ENCODE measurements around the gene C3orf20.

Gene C3orf20

DNA sequence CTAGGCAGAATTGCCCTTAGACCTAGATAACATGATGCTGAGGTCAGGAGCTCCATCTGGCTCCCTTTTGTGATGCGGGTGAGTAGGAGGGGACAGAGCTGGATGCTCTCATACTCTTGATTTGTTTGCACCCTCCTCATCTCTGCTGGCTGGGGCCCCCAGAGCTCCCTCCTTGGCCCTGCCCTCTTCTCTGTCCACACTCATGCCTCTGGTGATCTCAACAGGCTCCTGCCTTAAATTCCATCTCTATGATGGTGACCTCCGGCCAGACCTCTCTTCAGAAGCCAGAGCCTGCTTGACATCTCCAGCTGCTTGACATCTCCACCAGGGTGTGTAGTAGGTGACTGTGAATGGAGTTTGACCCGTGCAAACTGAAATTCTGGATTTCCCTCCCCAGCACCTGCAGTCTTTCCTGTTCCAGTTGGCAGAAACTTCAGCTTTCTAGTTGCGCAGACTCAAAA lies 139.5 kb downstream of the C3orf20 start:
- DNase-seq (ENCODE audit: low read depth): no peak

DNA sequence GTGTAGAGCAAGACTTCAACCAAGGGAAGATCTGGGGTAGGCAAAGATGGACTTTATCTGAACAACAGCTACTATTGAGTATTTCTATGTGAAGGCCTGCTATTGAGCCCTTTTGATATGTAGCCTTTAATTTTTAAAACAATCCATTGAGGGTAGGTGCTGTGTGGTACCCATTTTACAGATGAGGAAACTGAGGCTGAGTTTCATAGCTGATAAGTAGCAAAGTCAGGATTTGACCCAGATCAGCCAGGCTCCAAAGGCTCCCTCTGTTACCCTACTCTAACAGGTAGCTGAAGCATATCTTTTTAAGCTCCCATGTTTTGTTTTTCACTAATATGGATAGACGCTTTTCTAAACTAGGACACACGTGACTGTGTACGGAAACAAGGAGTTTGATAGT lies 141.4 kb downstream of the C3orf20 start:
- DNase-seq (ENCODE audit: low read depth): no peak

DNA sequence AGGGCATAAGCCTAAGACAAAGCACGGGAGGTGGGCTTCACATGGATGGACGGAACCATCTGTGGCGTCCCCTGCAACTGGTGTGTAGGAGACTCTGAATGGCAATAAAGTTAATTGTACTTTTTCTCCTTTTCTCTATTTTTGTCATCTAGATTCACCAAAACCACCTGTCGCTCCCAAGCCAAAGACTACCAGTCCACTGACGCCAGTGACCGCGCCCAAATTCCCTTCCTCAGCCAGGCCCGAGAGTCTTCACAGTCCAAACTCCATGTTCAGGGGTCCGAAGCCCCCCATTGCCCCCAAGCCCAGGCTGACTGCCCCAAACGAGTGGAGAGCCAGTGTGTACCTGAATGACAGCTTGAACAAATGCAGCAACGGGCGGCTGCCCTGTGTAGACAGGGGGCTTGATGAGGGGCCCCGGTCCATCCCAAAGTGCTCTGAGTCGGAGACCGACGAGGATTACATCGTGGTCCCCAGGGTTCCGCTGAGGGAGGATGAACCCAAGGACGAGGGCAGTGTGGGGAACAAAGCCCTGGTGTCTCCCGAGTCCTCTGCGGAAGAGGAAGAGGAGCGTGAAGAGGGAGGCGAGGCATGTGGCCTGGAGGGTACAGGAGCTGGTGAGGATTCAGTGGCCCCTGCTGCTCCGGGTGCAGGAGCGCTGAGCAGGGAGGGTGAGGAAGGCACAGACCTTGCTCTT lies 144.0 kb downstream of the C3orf20 start, which contains the start of gene FGD5:
FGD5 (plus strand) TSS at position 159 of the 697 bp plus-strand sequence; CDS start at position 269, 110 bp downstream.
- DNase-seq (ENCODE audit: low read depth): no peak

DNA sequence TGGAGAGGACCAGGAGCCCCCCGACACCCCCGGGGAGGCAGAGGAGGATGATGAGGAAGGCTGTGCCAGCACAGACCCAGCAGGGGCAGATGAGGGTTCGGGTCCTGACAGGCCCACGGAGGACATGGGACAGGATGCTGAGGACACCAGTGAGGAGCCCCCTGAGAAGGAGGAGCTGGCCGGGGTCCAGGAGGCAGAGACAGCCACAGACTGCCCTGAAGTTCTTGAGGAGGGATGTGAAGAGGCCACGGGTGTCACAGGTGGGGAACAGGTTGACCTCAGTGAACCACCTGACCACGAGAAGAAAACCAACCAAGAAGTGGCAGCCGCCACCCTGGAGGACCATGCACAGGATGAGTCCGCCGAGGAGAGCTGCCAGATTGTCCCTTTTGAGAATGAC lies 144.7 kb downstream of the C3orf20 start:
- no peak for DNase-seq (ENCODE audit: low read depth)

DNA sequence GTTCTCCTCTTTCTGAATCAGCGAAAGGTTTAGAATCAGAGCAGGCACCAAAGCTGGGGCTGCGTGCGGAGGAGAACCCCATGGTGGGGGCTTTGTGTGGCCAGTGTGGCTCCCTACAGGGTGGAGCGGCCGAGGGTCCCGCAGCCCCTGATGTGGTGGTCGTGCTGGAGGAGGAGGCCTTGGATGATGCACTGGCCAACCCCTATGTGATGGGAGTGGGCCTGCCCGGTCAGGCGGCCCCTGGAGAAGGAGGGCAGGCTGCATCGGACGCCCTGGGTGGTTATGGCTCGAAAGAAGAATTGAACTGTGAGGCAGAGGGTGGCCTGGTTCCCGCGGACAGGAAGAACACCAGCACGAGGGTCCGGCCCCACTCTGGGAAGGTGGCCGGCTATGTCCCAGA lies 145.2 kb downstream of the C3orf20 start:
- no peak for DNase-seq (ENCODE audit: low read depth)

DNA sequence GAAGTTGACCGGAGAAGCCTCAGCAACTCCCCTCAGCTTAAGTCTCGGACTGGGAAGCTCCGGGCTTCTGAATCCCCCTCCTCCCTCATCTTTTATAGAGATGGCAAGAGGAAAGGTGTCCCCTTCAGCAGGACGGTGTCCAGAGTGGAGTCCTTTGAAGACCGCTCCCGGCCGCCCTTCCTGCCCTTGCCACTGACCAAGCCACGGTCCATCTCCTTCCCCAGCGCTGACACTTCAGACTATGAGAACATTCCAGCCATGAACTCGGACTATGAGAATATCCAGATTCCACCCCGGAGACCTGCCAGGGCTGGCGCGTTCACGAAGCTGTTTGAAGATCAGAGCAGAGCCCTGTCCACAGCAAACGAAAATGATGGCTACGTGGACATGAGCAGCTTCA lies 146.2 kb downstream of the C3orf20 start:
- no peak for DNase-seq (ENCODE audit: low read depth)

DNA sequence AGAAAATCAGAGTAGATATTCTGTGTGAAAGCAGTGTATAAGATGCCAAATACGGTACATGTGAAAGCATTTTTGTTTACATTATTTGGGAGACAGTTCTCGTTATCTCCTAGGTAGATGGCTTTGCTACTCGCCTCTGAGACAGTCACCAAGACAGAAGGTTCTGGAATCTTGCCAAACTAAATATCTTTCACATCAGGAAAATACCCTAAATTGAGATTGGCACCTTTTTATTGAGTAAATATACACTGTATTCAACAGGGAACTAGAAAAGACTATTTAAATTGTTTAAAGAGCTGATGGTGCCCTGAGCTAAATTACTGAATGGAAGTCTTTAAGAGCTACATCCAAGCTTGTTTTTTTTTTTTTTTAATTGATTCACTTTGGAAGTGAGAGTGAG lies 147.2 kb downstream of the C3orf20 start:
- no peak for DNase-seq (ENCODE audit: low read depth)

Data from amniotic epithelial cell (primary cell).